Measurements from ENCODE around the gene CYTL1.
"Not testable (repeated sequence)": the region's sequence is repeated elsewhere in the genome, so short reads cannot be mapped to it uniquely, and the experiment has no call there.

The CYTL1 gene

DNA sequence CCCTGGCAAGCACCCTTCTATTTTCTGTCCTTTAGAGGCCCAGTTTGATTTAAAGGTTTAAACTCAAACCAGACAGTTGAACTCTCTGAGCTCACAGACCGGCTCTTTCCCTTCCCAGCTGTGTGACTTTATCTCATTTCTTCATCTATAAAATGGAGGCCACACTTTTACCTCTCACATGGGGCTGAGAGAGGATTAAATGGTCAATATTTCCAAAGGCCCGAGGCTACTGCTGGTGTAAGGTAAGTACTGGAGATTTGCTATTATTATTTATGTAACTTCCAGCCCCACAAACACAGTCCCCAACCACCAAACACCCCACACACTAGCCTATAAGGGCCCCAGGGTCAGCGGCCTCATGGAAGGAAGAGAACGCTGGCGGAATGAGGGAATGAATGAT is 13.6 kb upstream of the CYTL1 start:
- DNase-seq: no peak

DNA sequence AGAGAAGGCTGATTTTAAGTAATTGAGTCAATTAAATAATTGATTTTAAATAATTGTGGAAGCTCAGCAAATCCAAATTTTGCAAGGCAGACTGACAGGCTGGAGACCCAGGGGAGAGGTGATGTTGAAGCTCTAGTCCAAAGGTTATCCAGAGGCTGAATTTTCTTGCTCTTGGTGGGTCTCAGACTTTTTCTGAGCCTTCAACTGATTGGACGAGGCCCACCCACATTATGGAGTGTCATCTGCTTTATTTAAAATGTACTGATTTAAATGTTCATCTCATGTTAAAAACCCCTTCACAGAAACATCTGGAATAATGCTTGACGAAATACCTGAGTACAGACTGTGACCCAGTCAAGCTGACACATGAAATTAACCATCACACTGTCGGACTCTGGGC is 11.7 kb upstream of the CYTL1 start:
- no peak for DNase-seq

DNA sequence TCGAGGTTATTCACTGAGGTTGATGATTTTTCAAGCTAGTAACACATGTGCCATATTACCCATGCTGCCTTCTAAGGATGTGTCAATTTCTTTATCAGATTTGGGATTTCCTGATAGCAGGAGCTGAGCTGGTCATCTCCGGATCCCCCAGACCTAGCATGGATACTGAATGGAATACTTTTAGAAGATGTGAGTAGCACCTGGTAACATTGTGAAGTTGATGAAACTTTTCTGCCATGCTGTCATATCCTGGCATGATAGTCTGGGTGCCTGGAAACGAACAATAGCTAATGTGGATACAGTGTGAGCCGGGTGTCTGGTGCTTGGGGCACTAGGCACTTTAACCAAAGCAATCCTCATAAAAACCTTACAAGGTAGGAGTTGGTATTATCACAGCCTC is 11.0 kb upstream of the CYTL1 start:
- DNase-seq: no peak

DNA sequence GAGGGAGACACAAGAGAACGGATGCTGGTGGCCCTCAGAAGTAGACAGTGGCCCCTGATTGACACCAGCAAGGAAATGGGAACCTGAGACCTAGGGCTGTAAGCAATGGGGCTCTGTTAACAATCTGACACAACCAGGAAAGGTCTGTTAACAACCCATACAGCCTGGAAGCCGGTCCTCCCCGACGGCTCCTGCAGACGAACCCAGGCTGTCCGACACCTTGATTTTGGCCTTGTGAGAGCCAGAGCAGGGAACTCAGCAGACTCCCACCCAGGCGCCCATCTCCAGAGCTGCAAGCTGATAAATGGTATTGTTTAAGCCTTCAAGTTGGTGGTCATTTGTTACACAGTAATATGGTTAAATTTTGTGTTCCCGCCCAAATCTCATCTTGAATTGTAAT is 10.2 kb upstream of the CYTL1 start:
- no peak for DNase-seq

DNA sequence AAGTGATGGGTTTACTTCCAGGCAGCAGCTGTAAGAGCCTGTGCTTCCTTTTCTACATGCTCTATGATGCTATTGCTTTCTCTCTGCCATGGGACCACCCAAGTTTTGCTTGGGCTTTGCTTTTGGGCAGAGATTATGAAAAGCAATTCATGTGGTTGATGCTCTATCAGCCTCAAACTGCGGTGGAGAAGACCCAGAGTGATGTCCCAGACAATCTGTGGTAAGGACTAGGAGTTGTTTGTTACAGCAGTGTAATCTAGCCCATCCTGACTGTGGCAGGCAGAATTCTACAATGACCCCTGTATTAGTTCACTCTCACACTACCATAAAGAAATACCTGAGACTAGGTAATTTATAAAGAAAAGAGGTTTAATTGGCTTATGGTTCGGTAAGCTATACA is 9.2 kb upstream of the CYTL1 start:
- no peak for DNase-seq

DNA sequence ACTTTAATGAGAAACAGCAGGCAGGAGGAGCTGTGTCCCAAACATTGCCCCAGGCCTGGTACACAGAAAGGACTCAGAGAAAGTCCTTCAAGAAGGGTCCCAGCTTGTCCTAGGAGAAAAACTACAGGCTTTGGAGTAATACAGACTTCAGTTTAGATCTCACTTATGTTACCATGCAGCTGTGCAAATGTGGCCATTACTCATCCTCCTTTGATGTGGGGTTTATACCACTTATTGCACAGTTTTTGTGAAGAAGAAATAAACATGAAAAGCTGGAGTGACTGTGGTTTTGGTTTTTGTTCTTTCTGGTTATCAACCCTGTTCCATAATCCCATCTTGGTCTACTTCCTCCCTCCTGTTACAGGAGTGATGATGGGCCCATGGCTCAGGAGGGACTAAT is 8.1 kb upstream of the CYTL1 start:
- DNase-seq: no peak

DNA sequence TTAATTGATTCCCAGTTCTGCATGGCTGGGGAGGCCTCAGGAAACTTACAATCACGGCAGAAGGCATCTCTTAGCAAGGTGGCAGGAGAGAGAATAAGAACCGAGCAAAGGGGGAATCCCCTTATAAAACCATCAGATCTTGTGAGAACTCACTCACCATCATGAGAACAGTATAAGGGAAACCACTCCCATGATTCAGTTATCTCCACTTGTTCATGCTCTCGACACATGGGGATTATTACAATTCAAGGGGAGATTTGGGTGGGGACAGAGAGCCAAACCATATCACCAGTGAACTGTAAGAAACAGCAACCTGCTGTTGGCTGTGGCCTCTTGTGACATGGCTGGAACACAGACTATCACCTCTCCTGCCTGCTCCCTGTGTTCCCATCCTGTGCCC is 7.1 kb upstream of the CYTL1 start:
- no peak for DNase-seq

DNA sequence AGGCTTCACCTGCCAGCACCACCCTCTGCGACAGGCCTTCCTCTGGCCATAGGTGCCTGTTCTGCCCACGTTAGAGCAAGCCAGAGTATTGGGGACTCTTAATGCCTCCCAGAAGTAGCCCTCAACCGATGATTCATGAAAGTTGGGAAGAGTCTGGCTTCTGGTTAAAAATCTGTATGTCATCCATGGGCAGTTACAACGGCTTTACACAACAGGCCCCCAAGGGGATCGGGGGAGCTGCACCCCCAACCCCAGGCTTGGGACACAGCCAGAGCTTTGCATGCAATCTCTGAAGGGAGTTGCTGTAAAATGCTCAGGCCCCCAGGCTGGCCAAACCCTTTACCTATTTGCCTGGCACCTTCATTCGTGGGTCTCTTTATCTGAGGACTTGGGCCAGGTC is 5.4 kb upstream of the CYTL1 start:
- DNase-seq: no peak

DNA sequence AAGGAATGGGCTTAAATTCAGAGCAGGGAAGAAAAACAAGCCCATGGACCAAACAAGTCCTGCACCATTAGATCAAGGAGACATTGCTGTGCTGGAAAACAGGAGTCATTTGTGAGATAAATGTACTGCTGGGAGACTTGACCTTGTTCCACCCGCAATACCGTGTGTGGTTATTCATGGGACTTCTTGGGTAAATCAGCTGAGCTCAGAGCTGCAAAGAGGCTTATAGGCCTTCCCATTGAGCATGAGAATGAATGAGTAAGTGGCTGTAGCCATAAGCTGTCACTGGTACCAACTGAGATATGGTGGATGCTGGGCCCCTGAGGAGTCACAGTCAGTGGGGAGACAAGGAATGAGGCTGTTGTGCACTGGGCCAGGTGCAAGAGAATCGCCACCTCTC is 2.3 kb upstream of the CYTL1 start:
- no peak for DNase-seq

DNA sequence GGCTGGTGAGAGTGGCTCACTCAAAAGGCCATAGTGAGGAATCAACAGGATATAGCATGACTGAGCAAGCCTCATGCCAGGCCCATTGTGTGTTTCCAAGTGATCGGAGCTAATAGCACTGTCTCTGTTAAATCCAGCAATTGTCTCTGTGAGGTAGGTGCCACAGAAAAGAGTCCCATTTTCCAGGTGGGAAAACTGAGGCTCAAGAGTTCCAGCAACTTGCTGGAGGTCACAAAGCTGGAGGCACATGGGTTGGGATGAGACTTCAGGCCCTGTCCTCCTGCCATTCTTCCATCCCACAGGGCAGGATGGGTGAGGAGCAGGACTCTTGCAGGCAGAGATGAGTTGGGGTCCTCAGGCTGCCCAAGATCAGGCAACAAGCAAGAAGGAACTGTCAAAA is 1.1 kb upstream of the CYTL1 start:
- DNase-seq: no peak

DNA sequence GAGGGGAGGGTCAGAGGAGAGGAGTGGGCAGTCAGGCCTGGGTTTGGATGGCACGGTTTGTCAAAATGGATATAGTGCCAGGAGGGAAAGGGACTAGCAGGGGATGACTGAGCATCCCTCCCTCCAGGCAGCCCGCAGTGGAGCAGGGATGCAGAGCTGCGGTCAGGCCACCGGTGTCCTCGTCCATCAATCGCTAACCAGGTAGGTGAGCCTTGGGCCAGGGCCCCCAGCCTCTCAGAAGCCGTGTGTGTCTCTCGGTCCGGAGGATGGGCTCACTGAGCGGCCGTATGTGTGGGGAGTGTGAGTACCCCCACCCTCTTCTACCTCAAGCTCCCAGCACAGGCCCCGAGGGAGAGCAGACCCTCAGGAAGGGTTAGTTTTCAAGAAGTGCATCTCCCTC is 538 bp upstream of the CYTL1 start:
- no peak for DNase-seq

DNA sequence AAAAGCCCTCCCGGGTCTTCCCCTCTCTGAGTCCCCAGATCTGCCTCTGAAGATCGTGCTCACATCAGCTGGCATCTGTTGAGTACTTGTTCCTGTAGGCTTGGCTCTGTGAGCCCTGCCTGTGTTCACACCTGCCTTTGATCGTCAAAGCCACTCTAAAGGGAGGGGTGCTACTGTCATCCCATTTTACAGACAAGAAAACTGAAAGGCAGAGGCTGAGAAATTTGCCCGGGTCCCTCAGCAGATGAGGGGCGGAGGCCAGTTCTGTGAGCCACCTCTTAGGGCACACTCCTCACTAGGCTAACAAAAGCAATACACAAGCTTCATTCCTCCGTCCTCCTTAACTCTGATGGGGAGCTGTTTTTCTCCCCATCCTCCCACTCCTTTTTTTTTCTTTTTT is 655 bp downstream of the CYTL1 start:
- no peak for DNase-seq

DNA sequence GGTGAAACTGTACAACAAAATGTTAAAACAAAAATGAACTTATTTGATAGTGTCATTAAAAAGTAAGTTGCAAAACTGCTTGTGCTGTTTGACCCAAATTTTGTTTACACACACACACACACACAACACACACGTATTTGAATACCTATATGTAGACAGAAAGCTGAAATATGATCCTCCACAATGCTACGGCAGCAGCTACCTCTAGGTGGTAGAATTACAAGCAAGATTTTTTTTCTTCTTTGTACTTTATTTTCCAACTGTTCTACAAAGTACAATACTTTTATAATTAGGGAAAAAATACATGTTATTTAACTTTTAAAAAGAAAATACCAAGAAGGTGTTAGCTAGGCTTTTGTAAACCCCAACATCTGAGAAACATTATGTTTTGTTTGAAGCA is 1.2 kb downstream of the CYTL1 start:
- no peak for DNase-seq

DNA sequence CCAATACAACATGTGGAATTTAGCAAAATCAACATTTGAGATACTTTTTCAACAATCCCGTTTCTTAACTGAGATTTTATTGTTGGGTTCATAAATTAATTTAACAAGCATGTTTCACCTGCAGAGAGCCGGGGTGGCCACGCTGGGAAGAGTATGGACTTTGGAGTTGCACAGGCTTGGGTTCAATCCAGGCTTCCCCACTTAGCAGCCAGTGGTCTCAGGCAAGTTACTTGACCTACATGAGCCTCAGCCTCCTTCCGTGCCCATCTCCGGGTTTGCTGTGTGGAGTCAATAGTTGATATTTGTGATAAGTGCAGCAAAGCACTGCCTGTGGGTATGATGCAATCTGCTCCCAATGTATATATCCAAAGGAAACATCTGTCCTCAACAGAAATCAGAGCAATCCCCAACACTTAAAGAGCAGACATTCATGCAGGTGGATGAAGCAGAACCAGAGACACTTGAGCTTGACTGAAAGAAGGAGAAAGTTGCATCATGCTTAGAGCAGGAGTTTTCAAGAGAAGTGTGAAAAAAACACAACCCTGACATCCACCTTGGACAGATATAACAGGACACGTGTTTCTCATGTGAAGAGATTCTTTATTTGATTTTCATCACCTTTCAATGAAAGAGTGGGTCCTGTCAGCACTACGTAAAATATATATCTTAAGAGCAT is 5.1 kb downstream of the CYTL1 start:
- DNase-seq: no peak

DNA sequence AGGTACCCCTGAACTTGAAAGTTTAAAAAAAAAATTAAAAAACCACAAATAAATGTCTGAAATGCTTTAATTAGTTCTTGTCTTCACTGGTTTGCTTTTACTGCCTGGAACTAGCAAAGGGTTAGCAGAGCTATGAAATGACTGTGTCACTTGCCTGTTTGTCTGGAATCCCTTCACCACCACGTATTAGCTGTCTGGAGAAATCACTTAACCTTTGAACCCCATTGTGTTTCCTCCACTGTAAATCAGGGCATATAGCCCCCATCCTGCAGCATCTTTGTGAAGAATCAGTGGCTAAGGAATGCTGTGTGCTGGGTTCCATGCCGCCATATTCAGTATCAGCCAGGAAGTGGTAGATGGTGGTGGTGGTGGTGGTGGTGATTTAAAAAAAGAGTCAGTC is 6.3 kb downstream of the CYTL1 start:
- DNase-seq: no peak

DNA sequence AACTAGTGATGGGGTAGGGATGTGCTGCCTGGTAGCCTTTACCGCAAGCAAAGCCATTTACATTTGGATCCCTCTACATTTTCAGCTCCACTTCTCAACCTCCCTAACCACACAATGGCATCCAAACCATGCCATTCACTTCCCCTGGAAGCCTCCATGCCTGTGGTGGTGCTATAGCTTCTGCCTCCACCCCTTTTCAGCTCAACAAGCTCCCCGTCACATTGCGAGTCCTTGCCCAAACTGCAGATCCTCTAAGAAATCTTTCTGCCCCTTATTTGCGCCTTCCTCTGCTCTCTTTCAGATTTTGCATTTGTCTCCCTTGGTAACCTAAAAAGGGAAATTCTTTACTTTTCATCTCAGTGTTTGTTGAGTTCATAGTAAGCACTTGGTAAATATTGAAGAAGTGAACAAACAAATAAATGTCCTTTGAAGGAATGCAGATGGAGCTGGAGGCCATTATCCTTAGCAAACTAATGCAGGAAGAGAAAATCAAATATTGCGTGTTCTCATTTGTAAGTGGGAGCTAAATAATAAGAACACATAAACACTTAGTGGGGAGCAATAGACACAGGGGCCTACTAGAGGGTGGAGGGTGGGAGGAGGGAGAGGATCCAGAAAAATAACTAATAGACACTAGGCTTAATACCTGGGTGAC is 6.9 kb downstream of the CYTL1 start:
- DNase-seq: no peak

DNA sequence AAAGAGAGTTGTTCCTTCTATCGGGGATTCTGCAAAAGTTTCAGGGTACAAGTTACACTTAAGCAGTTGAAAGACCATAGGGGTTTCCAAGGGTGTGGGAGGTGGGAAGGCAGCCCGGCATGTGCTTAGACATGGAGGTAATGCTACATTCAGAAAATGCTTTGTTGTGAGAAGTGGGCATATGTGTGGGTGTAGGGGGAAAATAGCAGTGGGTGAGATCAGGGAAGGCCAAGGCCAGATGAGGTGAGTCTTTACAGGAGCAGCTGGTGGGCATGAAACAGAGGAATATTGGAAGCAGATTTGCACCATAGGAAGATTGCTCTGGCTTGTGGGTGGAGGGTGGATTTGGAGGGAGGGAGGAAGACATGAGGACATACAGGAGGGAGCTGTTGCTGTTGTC is 8.3 kb downstream of the CYTL1 start:
- DNase-seq: no peak

DNA sequence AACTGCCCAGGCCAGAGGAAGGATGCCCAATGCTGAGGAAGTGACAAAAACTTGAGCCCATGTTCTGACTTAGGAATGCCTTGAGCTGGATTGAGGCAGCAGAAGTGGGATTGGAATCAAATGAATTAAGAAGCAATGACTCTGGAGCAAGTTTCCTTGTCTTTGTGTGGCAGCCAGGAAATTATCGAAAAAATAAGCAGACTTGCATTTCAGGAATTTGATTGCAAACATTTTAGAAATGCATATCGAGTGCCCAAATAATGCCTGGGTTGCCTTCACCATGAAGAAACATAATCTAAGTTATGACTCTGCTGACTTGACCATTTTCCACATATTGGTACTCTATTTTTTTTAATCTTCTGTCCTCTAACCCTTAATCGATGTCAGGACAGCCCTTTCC is 9.5 kb downstream of the CYTL1 start:
- DNase-seq: no peak

DNA sequence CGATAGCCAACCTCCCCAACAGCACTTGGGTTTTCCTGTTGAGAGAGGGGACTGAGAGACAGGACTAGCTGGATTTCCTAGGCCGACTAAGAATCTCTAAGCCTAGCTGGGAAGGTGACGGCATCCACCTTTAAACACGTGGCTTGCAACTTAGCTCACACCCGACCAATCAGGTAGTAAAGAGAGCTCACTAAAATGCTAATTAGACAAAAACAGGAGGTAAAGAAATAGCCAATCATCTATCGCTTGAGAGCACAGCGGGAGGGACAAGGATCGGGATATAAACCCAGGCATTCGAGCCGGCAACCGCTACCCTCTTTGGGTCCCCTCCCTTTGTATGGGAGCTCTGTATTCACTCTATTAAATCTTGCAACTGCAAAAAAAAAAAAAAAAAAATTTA is 12.3 kb downstream of the CYTL1 start:
- not testable (repeated sequence) for DNase-seq

DNA sequence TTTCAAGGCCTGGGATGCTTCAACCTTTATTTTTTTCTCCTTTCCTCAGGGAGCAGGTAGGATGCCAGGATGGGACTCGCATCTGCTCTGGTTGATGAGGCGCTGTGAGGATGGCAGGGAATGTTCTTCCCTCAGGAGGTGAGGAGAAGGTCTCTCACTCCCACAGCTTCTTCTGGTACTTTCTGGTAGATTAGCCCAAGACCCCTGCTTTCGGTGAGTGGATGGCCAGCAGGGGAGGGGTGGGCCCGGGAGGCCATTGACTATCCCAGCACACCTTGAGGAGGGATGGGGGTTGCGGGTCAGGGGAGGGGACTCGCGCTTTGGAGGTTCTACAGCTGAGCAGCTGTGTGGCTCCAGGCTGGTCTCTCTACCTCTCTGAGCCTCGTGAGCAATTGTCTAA is 14.8 kb downstream of the CYTL1 start:
- DNase-seq: no peak

DNA sequence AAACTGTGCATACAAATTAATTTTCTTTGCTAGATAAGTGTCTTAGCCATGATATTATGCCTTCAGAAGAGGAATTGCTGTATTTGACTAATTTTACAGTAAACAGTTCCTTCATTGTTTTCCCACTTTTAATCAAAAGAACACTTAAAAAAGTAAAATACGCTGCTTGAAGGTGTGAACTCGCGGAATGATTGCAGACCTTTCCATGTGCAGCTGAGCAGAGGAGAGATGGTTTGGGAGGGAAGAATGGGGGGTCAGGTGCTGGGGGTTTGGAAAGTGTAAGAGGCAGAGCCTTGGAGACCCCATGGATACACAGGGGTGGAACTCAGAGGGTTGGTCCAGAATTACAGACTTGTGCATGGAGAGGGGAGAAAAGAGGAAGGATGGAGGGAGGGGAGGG is 15.3 kb downstream of the CYTL1 start:
- no peak for DNase-seq

DNA sequence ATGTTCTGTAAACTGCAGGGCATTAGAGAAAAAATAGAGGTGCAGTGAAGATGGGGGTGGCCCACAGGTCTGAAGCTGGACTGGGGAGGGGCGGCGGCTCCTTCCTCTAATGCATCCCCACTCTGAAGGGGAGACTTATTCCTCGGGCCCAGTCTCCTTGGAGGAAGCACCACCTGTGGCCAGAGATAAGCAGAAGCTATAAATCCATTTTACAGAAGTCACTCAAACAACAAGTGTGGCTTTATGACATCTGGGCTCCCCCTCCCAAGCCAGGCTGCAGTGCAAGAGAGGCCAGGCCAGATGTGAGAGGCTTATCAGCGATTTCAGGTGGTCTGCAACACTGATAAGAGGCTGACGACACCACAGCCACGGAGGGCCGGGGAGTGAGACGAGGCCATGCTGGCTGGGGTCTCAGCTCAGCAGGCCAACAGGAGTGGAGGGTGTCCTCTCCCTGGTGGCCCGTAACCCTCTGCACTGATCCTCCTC is 15.8 kb downstream of the CYTL1 start:
- DNase-seq: no peak

DNA sequence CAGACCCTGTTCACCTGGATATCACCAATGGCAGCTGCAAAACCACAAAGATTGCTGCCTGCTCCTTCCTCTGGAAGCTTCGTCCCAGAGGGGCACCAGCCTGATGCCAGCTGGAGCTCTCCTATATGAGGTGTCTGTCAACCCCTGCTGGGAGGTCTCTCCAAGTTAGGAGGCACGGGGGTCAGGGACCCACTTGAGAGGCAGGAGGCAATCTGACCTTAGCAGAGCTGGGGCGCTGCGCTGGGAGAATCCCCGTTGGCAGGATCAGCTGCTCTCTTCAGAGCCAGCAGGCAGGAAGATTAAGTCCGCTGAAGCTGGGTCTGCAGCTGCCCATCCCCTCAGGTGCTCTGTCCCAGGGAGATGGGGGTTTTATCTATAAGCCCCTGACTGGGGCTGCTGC is 17.6 kb downstream of the CYTL1 start:
- DNase-seq: not testable (repeated sequence)

DNA sequence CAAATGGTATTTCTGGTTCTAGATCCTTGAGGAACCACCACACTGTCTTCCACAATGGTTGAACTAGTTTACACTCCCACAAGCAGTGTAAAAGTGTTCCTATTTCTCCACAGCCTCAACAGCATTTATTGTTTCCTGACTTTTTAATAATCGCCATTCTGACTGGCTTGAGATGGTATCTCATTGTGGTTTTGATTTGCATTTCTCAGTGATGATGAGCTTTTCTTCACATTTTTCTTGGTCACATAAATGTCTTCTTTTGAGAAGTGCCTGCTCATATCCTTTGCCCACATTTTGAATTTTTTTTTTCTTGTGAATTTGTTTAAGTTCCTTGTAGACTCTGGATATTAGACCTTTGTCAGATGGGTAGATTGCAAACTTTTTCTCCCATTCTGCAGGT is 22.3 kb downstream of the CYTL1 start:
- not testable (repeated sequence) for DNase-seq

DNA sequence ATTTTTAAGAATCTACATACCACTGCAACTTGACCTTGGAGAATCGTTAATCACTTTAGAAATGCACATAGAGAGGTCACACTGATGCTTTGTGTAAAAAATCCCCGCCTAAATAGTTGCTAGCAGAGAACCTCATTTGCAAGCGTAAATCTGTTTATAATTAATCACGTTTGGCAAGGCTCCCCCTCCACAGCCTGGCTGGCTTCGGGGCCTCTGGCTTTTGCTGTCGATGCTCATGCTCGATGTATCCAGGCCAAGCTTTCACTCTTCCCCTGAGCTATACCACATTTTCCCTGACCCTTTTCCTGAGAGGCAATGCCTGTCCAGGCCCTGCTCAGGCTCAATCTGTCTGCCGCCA is 23.4 kb downstream of the CYTL1 start:
- no peak for DNase-seq
